Stimulated activated CD4-positive, alpha-beta T cell treated with anti-CD3 and anti-CD28 coated beads, Interleukin-4, amount 100 ng/mL, for 48 hours (primary cell): ENCODE measurements around the gene EIF3C.
"Not testable (repeated sequence)": the region's sequence is repeated elsewhere in the genome, so short reads cannot be mapped to it uniquely, and the experiment has no call there.

Source experiments
- DNase-seq, 2 donors: peaks; one replicate each; pipeline ENCODE4 v3.0.0-alpha.2; 2020; ENCODE audit warnings: low read depth in 2 of 2

EIF3C gene, protein sequence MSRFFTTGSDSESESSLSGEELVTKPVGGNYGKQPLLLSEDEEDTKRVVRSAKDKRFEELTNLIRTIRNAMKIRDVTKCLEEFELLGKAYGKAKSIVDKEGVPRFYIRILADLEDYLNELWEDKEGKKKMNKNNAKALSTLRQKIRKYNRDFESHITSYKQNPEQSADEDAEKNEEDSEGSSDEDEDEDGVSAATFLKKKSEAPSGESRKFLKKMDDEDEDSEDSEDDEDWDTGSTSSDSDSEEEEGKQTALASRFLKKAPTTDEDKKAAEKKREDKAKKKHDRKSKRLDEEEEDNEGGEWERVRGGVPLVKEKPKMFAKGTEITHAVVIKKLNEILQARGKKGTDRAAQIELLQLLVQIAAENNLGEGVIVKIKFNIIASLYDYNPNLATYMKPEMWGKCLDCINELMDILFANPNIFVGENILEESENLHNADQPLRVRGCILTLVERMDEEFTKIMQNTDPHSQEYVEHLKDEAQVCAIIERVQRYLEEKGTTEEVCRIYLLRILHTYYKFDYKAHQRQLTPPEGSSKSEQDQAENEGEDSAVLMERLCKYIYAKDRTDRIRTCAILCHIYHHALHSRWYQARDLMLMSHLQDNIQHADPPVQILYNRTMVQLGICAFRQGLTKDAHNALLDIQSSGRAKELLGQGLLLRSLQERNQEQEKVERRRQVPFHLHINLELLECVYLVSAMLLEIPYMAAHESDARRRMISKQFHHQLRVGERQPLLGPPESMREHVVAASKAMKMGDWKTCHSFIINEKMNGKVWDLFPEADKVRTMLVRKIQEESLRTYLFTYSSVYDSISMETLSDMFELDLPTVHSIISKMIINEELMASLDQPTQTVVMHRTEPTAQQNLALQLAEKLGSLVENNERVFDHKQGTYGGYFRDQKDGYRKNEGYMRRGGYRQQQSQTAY

DNA sequence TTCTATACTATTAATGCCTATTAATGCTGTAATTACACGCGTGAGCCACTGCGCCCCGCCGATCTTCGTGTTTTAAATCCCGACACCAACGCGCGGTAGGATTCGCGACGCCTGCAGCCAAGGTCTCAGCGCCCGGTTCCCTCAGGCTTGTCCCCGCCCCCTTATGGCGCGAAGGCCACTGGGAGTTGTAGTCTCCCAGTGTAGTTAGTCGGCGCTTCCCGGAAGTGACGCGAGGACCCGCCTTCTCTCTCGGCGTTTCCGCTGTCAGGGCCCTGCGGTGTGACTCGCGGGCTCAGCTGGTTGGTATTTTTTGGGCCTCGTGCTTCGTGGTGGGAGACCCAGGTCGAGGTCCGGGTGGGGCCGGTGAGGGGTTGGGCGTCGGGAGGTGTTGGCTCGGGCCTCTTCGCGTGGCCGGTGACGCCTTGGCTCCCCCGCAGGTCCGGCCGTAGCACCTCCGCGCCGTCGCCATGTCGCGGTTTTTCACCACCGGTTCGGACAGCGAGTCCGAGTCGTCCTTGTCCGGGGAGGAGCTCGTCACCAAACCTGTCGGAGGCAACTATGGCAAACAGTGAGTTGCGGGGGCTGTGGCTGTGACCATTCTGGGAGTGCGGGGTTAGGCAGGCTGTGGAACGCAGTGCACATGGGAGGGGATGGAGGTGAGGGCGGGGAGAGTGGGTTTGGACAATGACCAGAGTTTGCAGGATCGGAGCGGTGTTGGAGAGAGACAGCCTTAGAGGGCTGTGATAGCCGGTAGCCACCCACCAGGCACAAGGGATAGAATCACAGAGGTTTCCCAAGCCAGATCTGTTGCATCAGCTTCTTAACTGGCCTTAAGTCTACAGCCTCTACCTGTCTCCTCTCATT, at the start of gene EIF3C:
Gene EIF3C, plus strand, starts transcription at position 245 of the 864 bp plus-strand sequence. Its CDS starts 223 bp downstream, at position 468.
- DNase-seq = not testable (repeated sequence)

- not testable (repeated sequence) for DNase-seq
Observed at GRCh38 chr16:28666264-28666663, 45.0 kb upstream of the EIF3C start.

DNA sequence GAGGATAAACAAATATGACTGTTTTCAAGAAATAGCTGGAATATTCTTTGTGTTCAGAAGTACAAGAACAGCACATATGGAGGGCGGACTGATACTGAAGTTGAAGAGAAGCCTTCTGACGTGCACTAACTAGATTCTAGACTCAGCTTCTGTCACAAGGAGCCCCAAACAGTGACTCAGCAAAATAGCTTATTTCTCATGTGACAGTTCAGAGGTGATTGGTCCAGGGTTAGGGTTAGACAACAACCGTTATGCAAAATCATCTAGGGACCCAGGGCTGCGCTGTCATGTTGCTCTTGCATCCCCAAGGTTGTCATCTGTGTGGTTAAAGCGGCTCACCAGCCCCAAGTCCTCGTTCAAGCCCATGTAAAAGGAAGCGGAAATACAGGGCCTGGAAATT, 43.8 kb upstream of the EIF3C start:
- DNase-seq = not testable (repeated sequence)

GRCh38 chr16:28668199-28668598, 43.1 kb upstream of the EIF3C start:
- DNase-seq = not testable (repeated sequence)

- DNase-seq = not testable (repeated sequence)
Observed at GRCh38 chr16:28688327-28688952, 22.8 kb upstream of the EIF3C start.

DNA sequence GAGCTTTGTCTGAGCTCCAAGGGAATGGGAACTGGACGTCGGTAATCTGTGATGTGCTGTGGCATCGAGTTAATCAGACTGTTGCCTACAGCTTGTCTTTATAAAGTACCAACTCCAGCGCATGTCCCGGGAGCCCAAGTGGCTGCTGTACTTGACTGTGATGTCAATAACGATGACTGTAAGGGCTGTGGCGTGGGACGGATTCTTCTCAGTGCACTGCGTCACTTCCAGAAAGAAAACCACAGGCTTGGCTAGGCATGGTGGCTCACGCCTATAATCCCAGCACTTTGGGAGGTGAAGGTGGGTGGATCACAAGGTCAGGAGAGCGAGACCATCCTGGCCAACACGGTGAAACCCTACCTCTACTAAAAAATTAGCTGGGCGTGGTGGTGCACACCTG, 21.8 kb upstream of the EIF3C start:
- not testable (repeated sequence) for DNase-seq

DNA sequence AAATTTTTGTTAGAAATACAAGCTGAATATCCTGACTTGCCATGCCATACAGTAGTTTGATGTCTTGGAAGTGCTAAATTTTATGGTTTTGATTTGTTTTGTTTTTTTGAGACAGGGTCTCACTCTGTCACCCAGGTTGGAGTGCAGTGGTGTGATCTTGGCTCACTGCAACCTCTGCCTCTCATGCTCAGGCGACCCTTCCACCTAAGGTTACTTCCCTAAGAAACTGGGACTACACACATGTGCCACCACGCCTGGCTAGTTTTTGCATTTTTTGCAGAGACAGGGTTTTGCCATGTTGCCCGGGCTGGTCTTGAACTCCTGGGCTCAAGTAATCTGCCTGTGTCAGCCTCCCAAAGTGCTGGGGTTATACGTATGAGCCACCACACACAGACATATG, 19.5 kb upstream of the EIF3C start:
- DNase-seq = not testable (repeated sequence)

GRCh38 chr16:28693257-28693950, 17.9 kb upstream of the EIF3C start:
- not testable (repeated sequence) for DNase-seq

DNA sequence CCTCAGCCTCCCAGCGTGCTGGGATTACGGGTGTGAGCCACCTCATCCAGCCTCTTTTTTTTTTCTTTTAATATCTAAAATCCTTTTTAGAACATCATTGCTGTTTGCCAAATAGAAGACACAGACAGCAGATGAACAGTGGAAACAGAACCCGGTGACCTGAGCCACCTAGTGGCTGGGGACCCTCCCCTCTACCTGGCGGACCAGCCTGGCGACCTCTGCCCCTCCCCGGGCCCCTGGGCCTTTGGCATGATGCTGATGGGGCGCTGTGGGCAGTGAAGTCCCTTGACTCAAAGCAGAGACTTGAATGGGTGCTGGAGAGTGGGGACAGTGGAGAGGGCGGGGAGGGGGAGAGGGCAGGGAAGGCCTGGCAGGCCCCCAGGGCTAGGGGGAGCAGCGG, 11.5 kb upstream of the EIF3C start:
- DNase-seq = not testable (repeated sequence)

DNA sequence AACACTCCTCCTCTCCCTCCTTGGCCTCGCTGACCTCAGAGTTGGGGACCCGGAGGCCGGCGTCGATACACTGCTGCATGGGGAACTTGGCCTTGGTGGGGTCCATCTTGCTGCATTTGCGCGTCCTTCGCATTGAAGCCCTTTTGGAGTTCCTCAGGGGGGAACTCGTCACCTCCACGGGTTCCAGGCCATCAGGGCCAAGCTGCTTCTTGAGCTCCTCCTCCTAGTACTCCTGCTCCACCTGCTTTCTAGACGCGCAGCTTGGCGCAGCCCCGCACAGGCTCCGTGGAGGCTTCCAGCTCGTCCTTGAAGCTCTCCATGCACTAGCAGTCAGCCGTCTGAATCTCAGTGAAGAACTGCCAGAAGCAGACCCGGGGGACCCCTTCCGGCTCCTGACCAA, 10.9 kb upstream of the EIF3C start:
- not testable (repeated sequence) for DNase-seq

GRCh38 chr16:28701384-28701783, 9.9 kb upstream of the EIF3C start:
- not testable (repeated sequence) for DNase-seq

DNA sequence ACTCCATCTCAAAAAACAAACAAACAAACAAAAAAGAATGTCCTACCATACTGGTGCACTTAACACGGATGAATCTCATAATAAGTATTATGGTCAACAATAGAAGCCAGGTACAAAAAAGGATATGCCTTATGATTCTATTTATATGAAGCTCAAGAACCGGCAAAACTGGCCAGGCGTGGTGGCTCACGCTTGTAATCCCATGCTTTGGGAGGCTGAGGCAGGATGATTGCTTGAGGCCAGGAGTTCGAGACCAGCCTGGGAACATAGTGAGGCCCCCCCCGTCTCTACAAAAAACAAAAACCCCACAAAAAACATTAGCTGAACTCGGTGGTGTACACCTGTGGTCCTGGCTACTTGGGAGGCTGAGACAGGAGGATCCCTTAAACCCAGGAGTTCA, 7.0 kb upstream of the EIF3C start:
- DNase-seq = not testable (repeated sequence)

- DNase-seq = not testable (repeated sequence)
Observed at GRCh38 chr16:28722852-28723650, 11.8 kb downstream of the EIF3C start.

- DNase-seq = not testable (repeated sequence)
Observed at GRCh38 chr16:28731253-28731652, 20.0 kb downstream of the EIF3C start.

GRCh38 chr16:28732455-28733124, 21.3 kb downstream of the EIF3C start:
- DNase-seq = not testable (repeated sequence)

DNA sequence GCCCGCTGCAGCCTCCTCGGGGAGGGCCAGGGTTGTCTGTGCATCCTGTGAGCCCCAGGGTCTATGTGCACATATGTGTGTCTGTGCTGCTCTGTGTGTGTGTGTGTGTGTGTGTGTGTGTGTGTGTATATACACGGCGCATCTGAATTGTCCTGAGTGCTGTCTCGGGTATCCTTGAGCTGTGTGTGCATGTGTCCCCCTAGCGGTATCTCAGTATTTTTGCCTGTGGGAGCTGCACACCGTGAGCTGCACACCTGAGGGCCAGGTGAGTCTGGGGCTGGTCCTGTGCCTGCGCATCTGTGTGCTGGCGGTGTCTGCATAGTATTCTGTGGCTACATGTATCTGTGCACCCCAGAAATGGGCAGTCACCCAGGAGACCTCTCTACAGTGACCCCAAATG, 28.5 kb downstream of the EIF3C start:
- DNase-seq = not testable (repeated sequence)

GRCh38 chr16:28740631-28741030, 29.4 kb downstream of the EIF3C start:
- not testable (repeated sequence) for DNase-seq

- not testable (repeated sequence) for DNase-seq
Observed at GRCh38 chr16:28741295-28741694, 30.0 kb downstream of the EIF3C start.
